GM18519 (cell line): ENCODE data around the gene CPD.
"Not testable (repeated sequence)": the region's sequence is repeated elsewhere in the genome, so short reads cannot be mapped to it uniquely, and the experiment has no call there.

Experiments used
- ATAC-seq: cut with Tn5 transposase; IDR thresholded peaks from one replicate; pipeline ENCODE4 v1.9.1; 2021; ENCODE audit warnings: mild to moderate bottlenecking, moderate library complexity; ENCODE audit not compliant: unreplicated experiment, low FRiP score

The CPD gene

DNA sequence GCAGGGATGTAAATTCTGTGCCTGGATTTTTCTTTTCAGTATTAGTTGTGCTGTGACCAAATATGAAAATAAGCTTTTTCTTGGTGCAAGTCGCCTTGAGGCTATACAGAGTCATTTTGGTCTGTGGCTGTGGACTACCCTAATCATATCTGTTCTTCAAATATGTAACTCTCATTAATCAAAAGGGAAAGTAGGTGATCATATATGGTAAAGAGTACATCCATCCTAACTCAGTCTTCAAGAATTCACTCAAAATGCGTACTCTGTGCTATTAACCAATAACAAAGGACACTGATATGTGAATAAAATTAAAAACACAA, 2.6 kb downstream of the CPD start:
- no peak for ATAC-seq

- ATAC-seq, result no peak
Measured at GRCh38 chr17:30382345-30382744, 3.6 kb downstream of the CPD start.

- no peak for ATAC-seq
Measured at GRCh38 chr17:30388321-30389179, 9.8 kb downstream of the CPD start.

- no peak for ATAC-seq
Measured at GRCh38 chr17:30389756-30390300, 11.1 kb downstream of the CPD start.

- no peak for ATAC-seq
Measured at GRCh38 chr17:30391534-30391933, 12.8 kb downstream of the CPD start.

DNA sequence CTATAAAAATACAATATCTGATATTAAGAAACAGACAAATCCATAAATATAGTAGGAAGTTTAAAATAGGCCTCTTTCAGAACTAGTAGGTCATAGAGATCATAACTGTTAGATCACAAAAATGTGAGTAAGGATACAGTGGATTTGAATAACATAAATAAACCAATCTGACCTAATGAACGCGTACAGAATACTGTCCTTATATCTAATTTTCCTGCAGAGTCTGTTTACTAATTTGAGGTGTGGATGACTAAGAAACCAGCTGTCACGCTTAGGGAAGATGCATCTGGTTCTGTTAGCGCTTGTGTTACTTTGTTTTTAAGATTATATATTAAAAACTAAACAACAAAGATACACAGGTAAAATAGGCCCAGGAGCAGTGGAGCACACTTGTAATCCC, 14.8 kb downstream of the CPD start:
- ATAC-seq, result no peak

GRCh38 chr17:30393911-30394867, 15.5 kb downstream of the CPD start:
- no peak for ATAC-seq

DNA sequence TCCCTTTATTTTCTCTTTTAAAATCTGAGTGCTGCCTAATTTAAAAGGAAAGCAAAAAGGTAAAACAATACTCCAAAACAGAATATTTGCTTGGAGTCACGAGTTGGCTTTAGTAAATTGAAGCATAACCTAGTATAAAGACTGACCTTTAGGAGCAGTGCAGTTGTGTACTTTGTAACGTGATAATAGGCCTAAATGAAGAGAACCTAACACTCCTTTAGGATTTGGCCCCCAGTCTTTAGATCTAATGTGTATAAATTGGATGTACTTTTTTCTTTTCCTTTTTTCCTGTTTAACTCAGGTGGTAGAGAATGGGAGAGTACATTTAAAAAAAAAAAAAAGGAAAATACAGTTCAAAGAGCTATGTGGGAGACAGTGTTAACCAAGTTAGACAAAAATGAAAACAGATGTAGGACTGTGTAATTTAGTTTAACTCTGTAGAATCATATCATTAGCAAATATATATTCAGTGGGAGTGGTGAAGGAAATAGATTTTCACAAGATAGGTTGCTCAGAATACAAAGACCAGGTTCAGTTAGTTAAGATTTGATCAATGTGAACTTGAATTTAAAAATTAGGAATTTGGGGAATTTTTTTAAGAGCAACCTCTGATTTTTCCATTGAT, 16.8 kb downstream of the CPD start:
- ATAC-seq, result no peak

DNA sequence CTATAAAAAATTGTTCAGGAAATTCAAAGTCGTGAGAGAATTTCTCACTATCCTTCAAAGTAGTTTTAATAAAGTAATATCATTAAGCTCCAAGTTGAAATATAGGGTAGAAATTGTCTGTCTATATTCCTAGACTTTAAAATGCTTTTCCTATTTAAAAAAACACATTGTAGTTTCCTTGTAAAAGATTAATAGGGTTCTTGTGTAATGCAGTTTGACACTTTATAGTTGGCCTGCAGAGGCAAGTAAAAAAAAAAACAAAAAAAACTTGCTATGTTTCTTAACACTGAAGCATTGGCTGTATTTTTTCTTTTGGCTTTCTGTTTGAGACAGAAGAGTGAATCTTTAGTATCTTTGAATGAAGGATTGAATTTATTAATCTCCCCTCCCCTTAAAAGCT, 17.4 kb downstream of the CPD start:
- no peak for ATAC-seq

- no peak for ATAC-seq
Measured at GRCh38 chr17:30396612-30397011, 17.9 kb downstream of the CPD start.

DNA sequence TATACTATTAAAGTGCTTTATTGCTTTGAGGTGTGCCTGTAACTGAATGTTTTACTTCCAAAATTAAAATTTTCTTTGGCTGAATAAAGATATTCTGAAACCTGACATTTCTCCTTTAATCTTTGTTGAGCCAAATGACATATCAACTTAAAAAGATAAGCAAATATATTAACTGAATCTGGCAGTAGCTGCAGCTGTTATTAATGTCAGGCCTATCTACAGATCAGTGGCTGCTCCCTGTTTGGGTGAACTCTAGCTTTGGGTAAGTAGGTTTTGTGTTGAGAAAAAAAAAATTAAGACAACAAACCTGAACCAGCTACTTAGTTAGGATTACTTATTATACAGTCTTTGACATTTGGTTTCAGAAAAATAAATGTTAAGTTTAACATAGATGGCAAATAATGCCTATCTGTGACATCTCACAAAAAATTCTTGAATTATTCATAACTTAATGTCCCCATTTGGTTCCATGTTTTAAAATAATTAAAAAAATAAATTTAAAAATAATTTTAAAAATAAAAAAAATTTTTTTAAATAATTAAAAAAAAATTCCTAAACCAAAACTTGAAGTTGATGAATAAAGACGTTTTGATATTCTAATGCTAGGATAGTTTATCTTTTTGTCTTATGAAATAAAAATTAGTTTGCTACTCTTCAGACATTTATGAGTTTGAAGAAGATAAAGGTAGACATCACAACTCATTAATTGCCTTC, 19.8 kb downstream of the CPD start:
- no peak for ATAC-seq

DNA sequence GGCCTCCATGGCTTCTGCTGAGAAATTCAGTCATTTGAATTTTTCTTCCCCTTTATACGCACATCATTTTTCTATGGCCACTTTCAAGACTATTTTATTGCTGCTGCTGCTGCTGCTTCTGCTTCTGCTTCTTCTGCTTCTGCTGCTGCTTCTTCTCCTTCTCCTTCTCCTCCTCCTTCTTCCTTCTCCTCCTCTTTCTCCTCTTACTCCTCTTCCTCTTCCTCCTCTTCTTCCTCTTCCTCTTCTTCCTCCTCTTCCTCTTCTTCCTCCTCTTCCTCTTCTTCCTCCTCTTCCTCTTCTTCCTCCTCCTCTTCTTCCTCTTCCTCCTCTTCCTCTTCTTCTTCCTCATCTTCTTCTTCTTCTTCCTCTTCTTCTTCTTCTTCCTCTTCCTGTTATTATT, 22.4 kb downstream of the CPD start:
- no peak for ATAC-seq

GRCh38 chr17:30405161-30405560, 26.4 kb downstream of the CPD start:
- ATAC-seq, result no peak

GRCh38 chr17:30410627-30411026, 31.9 kb downstream of the CPD start:
- not testable (repeated sequence) for ATAC-seq

- ATAC-seq, result not testable (repeated sequence)
Measured at GRCh38 chr17:30412008-30412496, 33.3 kb downstream of the CPD start.

- no peak for ATAC-seq
Measured at GRCh38 chr17:30413109-30413508, 34.4 kb downstream of the CPD start.

- ATAC-seq, result no peak
Measured at GRCh38 chr17:30414486-30414885, 35.8 kb downstream of the CPD start.

- no peak for ATAC-seq
Measured at GRCh38 chr17:30415491-30415890, 36.8 kb downstream of the CPD start.

- not testable (repeated sequence) for ATAC-seq
Measured at GRCh38 chr17:30418070-30418469, 39.3 kb downstream of the CPD start.

GRCh38 chr17:30421592-30421991, 42.9 kb downstream of the CPD start:
- no peak for ATAC-seq
